ENCODE results near the gene MRPL33. TPM values are rescaled to one million over a fixed set of nuclear protein-coding genes. Genes with fewer than 3 reads are reported as not detected.

The MRPL33 gene
- total RNA-seq, 1 donor from 2014 or later, result 54.6 TPM

DNA sequence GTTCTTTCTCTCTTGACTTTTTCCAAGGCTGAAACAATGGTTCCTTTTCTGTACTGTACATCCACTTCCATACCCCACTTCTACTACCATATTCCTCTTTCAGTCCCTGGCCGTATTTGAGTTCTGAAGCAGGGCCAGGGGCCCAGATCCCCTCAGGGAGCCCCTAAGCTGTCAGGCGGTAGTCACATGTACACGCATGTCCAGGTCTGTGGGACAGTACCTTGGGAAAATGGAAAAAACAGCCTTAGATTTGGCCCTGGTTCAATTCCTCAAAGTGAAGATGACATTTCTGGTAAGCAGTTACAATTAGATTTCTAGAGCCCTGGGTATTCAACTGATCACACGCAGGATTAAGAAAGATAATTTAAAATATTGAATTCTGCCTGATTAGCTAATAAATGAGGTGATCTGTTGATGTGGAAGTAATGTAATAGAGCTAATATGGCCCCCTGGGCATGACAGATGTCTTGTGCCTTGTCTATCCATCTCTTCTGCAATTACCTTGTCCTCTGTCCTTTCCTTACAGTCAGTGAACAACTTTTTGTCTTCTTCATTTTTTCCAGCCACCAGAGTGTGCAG, 44.4 kb downstream of the MRPL33 start:
- DNase-seq (ENCODE audit: extremely low spot score, unreplicated experiment), result no peak
- Mint-ChIP-seq H3K4me1 (ENCODE audit: unreplicated experiment) (no peaks in the 10 kb centered on the region), H3K27me3 (no peaks in the 10 kb centered on the region), H3K36me3 (no peaks in the 10 kb centered on the region), H3K27ac (no peak overlapping the region), H3K4me3 (no peak overlapping the region), H3K9me3 (no peaks in the 10 kb centered on the region)
- TF ChIP-seq, protein P1, sequence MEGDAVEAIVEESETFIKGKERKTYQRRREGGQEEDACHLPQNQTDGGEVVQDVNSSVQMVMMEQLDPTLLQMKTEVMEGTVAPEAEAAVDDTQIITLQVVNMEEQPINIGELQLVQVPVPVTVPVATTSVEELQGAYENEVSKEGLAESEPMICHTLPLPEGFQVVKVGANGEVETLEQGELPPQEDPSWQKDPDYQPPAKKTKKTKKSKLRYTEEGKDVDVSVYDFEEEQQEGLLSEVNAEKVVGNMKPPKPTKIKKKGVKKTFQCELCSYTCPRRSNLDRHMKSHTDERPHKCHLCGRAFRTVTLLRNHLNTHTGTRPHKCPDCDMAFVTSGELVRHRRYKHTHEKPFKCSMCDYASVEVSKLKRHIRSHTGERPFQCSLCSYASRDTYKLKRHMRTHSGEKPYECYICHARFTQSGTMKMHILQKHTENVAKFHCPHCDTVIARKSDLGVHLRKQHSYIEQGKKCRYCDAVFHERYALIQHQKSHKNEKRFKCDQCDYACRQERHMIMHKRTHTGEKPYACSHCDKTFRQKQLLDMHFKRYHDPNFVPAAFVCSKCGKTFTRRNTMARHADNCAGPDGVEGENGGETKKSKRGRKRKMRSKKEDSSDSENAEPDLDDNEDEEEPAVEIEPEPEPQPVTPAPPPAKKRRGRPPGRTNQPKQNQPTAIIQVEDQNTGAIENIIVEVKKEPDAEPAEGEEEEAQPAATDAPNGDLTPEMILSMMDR (conservative IDR thresholded peaks at IDR 0.05), result no peak

DNA sequence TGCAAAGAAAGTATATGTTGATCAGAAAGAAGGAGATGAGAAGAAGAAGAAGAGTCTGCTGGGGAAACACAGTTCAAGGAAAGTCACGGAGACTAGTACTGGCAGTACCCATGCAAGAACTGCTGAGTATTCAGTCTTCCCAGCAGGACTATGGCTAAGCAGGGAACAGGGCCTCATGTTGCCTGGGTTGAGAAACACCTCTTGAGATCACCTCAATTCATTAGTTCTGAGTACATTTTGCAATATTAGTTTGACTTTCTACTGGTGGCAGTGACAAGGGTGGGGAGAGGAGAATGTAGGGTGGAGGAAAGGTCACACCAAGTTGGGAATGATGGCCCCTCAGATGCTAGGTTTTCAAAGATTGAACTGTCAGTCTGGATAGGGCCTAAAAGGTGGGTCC, 50.5 kb downstream of the MRPL33 start:
- no peaks in the 10 kb centered on the region for H3K27me3 Mint-ChIP-seq
- no peak overlapping the region for H3K27ac Mint-ChIP-seq
- TF ChIP-seq, protein P1 (conservative IDR thresholded peaks at IDR 0.05), result no peak
- peaks cover 5% of the 10 kb centered on the region for H3K9me3 Mint-ChIP-seq
- DNase-seq (ENCODE audit: extremely low spot score, unreplicated experiment), result no peak
- peaks cover 4% of the 10 kb centered on the region for H3K36me3 Mint-ChIP-seq
- H3K4me1 Mint-ChIP-seq (ENCODE audit: unreplicated experiment), result peaks cover 4% of the 10 kb centered on the region
- H3K4me3 Mint-ChIP-seq, result no peak overlapping the region

DNA sequence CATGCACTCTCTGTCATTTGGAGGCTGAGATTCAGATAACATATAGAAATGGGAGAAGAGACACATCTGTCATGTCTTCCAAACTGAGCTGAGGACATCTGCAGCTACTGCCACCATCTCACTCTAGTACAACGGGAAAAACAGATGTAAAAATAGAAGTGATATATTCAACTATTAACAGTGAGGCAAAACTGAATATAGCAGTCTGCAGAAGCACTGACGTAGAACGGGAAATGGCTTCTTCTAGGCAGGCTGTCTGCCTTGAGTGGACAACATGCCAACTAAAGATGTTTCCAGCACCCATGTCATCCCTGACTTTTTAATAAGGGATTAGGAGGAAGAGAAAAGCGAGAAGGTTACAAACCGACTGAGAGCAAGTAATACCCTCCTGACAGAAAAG, 51.6 kb downstream of the MRPL33 start:
- Mint-ChIP-seq H3K4me1 (ENCODE audit: unreplicated experiment) (peaks cover 4% of the 10 kb centered on the region), H3K9me3 (peaks cover 5% of the 10 kb centered on the region), H3K36me3 (peaks cover 4% of the 10 kb centered on the region), H3K27me3 (no peaks in the 10 kb centered on the region), H3K4me3 (no peak overlapping the region), H3K27ac (no peak overlapping the region)
- TF ChIP-seq, protein P1 (conservative IDR thresholded peaks at IDR 0.05), result no peak
- no peak for DNase-seq (ENCODE audit: extremely low spot score, unreplicated experiment)

DNA sequence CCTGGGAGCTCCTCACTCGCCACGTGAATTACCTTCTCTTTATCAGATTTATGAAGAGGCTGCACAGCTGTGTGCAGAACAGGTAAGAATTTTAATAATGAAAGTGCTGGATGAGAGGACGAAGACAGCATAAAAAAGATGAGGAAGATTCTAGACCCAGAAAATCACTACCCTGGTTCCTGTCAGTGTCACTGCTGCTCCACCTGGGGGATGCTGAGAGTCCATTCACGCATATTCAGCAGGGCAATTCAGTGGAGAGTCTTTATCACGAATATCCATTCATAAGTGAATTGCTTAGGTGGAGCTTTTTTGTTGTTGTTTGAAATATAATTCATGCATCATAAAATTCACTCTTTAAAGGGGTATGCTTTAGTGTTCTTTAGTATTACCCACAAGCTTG, 52.0 kb downstream of the MRPL33 start:
- TF ChIP-seq, protein P1 (conservative IDR thresholded peaks at IDR 0.05), result no peak
- Mint-ChIP-seq H3K4me3 (no peak overlapping the region), H3K27me3 (no peaks in the 10 kb centered on the region), H3K36me3 (peaks cover 4% of the 10 kb centered on the region), H3K9me3 (peaks cover 5% of the 10 kb centered on the region), H3K4me1 (ENCODE audit: unreplicated experiment) (peaks cover 4% of the 10 kb centered on the region), H3K27ac (no peak overlapping the region)
- no peak for DNase-seq (ENCODE audit: extremely low spot score, unreplicated experiment)

DNA sequence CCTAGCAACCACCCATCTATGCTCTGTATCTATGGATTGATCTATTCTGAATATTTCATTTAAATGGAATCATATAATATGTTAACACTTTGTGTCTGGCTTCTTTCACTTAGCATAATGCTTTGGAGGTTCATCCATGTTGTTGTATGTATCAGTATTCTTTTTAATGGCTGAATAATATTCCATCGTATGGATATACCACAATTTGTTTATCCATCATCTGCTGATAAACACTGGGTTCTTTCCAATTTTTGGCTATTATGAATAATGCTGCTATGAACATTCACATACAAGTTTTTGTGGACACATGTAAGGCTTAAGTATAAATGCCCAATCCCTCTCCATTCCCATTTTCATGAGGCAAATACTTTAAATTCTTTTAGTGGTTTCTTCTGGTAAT, 52.9 kb downstream of the MRPL33 start:
- H3K9me3 Mint-ChIP-seq, result peaks cover 5% of the 10 kb centered on the region
- H3K27me3 Mint-ChIP-seq, result no peaks in the 10 kb centered on the region
- H3K4me3 Mint-ChIP-seq, result no peak overlapping the region
- H3K4me1 Mint-ChIP-seq (ENCODE audit: unreplicated experiment), result peaks cover 4% of the 10 kb centered on the region
- no peak overlapping the region for H3K27ac Mint-ChIP-seq
- TF ChIP-seq, protein P1 (conservative IDR thresholded peaks at IDR 0.05), result no peak
- no peak for DNase-seq (ENCODE audit: extremely low spot score, unreplicated experiment)
- peaks cover 4% of the 10 kb centered on the region for H3K36me3 Mint-ChIP-seq

DNA sequence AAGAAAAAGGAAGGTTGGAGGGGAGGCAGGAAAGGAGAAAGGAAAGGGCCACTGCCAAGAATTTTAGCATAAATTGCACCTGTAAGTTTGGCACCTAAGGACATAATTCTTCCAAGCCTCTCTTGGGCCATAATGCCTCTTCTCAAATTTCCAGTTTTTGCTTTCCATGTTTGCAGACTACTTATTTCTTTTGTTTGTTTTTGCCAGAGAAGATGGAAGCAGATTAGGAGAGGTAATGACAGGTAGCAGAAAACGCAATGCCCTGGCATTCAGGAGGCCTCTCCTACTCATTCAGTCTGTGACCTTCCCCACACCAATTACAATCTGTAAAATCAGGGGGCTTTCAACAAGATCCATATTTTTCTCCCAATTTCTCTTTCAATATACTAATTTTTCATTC, 56.8 kb downstream of the MRPL33 start:
- Mint-ChIP-seq H3K27me3 (no peaks in the 10 kb centered on the region), H3K27ac (no peak overlapping the region), H3K9me3 (peaks cover 5% of the 10 kb centered on the region), H3K36me3 (peaks cover 4% of the 10 kb centered on the region), H3K4me1 (ENCODE audit: unreplicated experiment) (peaks cover 5% of the 10 kb centered on the region), H3K4me3 (no peak overlapping the region)
- TF ChIP-seq, protein P1 (conservative IDR thresholded peaks at IDR 0.05), result no peak
- DNase-seq (ENCODE audit: extremely low spot score, unreplicated experiment), result no peak
